Glutamatergic neuron (in vitro differentiated cells): ENCODE results near the gene CYP4F8. TPM values are rescaled to one million over a fixed set of nuclear protein-coding genes. Genes with fewer than 3 reads are reported as not detected.
"Not testable (repeated sequence)": the region's sequence is repeated elsewhere in the genome, so short reads cannot be mapped to it uniquely, and the experiment has no call there.

Experiments
- DNase-seq: peaks from one replicate; pipeline ENCODE4 v3.0.0; 2022
- H3K27ac Mint-ChIP-seq: one replicate; pipeline ENCODE4 v1.8.0; 2020; ENCODE audit warnings: mild to moderate bottlenecking, mixed read lengths, inconsistent platforms; ENCODE audit not compliant: unreplicated experiment
- H3K27me3 Mint-ChIP-seq: one replicate; pipeline ENCODE4 v1.8.0; 2020; ENCODE audit warnings: mild to moderate bottlenecking, moderate library complexity, mixed read lengths, inconsistent platforms; ENCODE audit not compliant: unreplicated experiment
- H3K36me3 Mint-ChIP-seq: one replicate; pipeline ENCODE4 v1.8.0; 2020; ENCODE audit warnings: mild to moderate bottlenecking, mixed read lengths, inconsistent platforms; ENCODE audit not compliant: unreplicated experiment
- H3K4me1 Mint-ChIP-seq: one replicate; pipeline ENCODE4 v1.8.0; 2020; ENCODE audit warnings: mild to moderate bottlenecking, low read depth, mixed read lengths, inconsistent platforms; ENCODE audit not compliant: unreplicated experiment
- H3K4me3 Mint-ChIP-seq: one replicate; pipeline ENCODE4 v1.8.0; 2020; ENCODE audit warnings: mild to moderate bottlenecking, mixed read lengths, inconsistent platforms; ENCODE audit not compliant: unreplicated experiment
- H3K9me3 Mint-ChIP-seq: one replicate; pipeline ENCODE4 v1.8.0; 2020; ENCODE audit warnings: mild to moderate bottlenecking, moderate library complexity, mixed read lengths, inconsistent platforms; ENCODE audit not compliant: unreplicated experiment
- total RNA-seq: library from RNA; stranded (reverse); fragmentation: NEBNext Ultra II Directional; extraction: Animal tissue kit (Norgen Biotek cat#: 25700); gene quantifications from one replicate; pipeline ENCODE4 v1.2.1, GENCODE V29; 2021; ENCODE audit not compliant: unreplicated experiment
- TF ChIP-seq, protein P1 (sequence below): fragments of 200-600 bp; sonication (generic); IDR thresholded peaks from one replicate; pipeline ENCODE4 v1.5.0; 2021; ENCODE audit not compliant: partially characterized antibody, unreplicated experiment

Gene CYP4F8
- total RNA-seq, 1 donor from 2014 or later, result not detected

DNA sequence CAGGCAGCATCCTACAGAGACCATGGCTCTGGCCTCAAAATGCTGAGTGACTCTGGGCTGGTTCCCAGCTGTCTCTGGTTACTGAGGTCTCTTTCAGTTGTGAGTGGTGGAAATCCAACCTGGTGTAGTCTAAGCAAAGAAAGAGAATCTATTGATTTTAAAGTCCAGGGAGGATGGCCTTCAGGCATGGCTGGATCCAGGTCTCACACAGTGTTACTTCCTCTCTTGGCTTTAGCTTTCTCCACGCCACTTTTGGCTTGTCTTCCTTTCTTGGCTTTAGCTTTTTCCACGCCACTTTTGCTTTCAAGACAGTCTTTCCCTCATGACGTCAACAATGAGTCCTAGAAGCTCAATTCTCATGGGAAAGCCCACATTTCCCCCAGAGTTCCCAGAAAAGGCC lies 29.8 kb downstream of the CYP4F8 start:
- Mint-ChIP-seq H3K9me3 (peaks cover 16% of the 10 kb centered on the region), H3K4me3 (no peak overlapping the region), H3K27me3 (no peaks in the 10 kb centered on the region), H3K4me1 (no peaks in the 10 kb centered on the region), H3K36me3 (no peaks in the 10 kb centered on the region), H3K27ac (no peak overlapping the region)
- TF ChIP-seq, protein P1, sequence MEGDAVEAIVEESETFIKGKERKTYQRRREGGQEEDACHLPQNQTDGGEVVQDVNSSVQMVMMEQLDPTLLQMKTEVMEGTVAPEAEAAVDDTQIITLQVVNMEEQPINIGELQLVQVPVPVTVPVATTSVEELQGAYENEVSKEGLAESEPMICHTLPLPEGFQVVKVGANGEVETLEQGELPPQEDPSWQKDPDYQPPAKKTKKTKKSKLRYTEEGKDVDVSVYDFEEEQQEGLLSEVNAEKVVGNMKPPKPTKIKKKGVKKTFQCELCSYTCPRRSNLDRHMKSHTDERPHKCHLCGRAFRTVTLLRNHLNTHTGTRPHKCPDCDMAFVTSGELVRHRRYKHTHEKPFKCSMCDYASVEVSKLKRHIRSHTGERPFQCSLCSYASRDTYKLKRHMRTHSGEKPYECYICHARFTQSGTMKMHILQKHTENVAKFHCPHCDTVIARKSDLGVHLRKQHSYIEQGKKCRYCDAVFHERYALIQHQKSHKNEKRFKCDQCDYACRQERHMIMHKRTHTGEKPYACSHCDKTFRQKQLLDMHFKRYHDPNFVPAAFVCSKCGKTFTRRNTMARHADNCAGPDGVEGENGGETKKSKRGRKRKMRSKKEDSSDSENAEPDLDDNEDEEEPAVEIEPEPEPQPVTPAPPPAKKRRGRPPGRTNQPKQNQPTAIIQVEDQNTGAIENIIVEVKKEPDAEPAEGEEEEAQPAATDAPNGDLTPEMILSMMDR, result no peak
- no peak for DNase-seq

DNA sequence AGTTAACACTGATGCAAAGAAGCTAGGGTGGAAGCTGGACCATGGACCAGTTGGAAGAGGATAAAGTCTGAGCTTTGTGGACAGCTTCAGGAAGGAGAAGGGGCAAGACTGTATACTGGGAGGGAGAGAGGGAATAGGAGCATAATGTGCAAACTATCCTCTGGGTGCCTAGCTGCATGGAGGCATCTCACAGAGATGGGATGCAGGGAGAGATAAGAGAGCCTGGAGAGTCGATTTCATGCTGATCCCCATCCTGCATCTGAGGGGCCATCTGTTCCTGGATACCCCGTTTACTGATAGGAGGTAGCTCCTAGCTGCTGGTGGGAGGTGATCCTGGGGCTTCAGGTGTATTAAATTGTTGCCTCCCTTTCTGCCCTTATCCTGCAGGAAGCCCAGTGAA lies 34.5 kb downstream of the CYP4F8 start:
- DNase-seq, result no peak
- TF ChIP-seq, protein P1, result no peak
- Mint-ChIP-seq H3K27ac (no peak overlapping the region), H3K4me3 (no peak overlapping the region), H3K9me3 (peaks cover 8% of the 10 kb centered on the region), H3K4me1 (no peaks in the 10 kb centered on the region), H3K27me3 (no peaks in the 10 kb centered on the region), H3K36me3 (no peaks in the 10 kb centered on the region)

- DNase-seq, H3K27ac Mint-ChIP-seq, H3K4me3 Mint-ChIP-seq, H3K27me3 Mint-ChIP-seq, H3K9me3 Mint-ChIP-seq, H3K4me1 Mint-ChIP-seq, H3K36me3 Mint-ChIP-seq: not testable (repeated sequence)
Observed at GRCh38 chr19:15650123-15650522, 35.1 kb downstream of the CYP4F8 start.

DNA sequence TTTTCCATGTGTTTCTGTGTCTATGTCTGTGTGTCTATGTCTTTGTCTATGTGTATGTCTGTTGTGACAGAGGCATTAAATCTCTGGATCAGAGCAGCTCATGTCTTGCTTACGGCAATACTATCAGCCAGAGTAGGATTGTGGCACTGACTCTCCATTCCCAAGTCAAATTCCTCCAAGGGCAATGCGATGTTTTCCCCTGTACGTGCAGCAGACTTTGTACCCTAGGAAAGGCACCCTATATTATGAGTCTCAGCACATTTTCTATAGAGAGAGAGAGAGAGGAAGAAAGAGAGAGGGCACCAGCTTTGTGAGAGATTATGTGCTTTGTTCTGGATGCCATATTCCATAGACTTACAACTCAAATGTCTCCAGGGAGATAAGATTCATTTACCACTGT lies 36.8 kb downstream of the CYP4F8 start:
- no peaks in the 10 kb centered on the region for H3K27me3 Mint-ChIP-seq
- H3K27ac Mint-ChIP-seq, result no peak overlapping the region
- DNase-seq, result no peak
- H3K9me3 Mint-ChIP-seq, result peaks cover 2% of the 10 kb centered on the region
- H3K4me1 Mint-ChIP-seq, result no peaks in the 10 kb centered on the region
- H3K36me3 Mint-ChIP-seq, result no peaks in the 10 kb centered on the region
- no peak overlapping the region for H3K4me3 Mint-ChIP-seq
- TF ChIP-seq, protein P1, result no peak

- TF ChIP-seq, protein P1, result no peak
- H3K4me3 Mint-ChIP-seq, result no peak overlapping the region
- H3K9me3 Mint-ChIP-seq, result peaks cover 3% of the 10 kb centered on the region
- no peaks in the 10 kb centered on the region for H3K27me3 Mint-ChIP-seq
- DNase-seq, result no peak
- H3K27ac Mint-ChIP-seq, result no peak overlapping the region
- H3K36me3 Mint-ChIP-seq, result no peaks in the 10 kb centered on the region
- no peaks in the 10 kb centered on the region for H3K4me1 Mint-ChIP-seq
Observed at GRCh38 chr19:15652559-15653278, 37.7 kb downstream of the CYP4F8 start.
